SKM-1 treated with dmso at 0.1 percent for 144 hours (cell line): ENCODE results near the gene POLE.

Experiments
- DNase-seq: peaks from one replicate; lab custom pipeline; 2025; ENCODE audit not compliant: unreplicated experiment; lab: John Stamatoyannopoulos, UW

Gene POLE

GRCh38 chr12:132675757-132676432, 11.2 kb downstream of the POLE start:
- DNase-seq = no peak

GRCh38 chr12:132674561-132674960, 12.6 kb downstream of the POLE start:
- no peak for DNase-seq

GRCh38 chr12:132673288-132674179, 13.6 kb downstream of the POLE start:
- DNase-seq = no peak

GRCh38 chr12:132672678-132673077, 14.5 kb downstream of the POLE start:
- no peak for DNase-seq

- DNase-seq = no peak
Measured at GRCh38 chr12:132672116-132672515, 15.0 kb downstream of the POLE start.

- no peak for DNase-seq
Measured at GRCh38 chr12:132669166-132669879, 17.8 kb downstream of the POLE start.

- no peak for DNase-seq
Measured at GRCh38 chr12:132668191-132669088, 18.7 kb downstream of the POLE start.

GRCh38 chr12:132665794-132666193, 21.3 kb downstream of the POLE start:
- no peak for DNase-seq

GRCh38 chr12:132665149-132665491, 22.0 kb downstream of the POLE start:
- no peak for DNase-seq

GRCh38 chr12:132664206-132665148, 22.7 kb downstream of the POLE start:
- no peak for DNase-seq

- DNase-seq = no peak
Measured at GRCh38 chr12:132662901-132663755, 24.0 kb downstream of the POLE start.

- no peak for DNase-seq
Measured at GRCh38 chr12:132661972-132662371, 25.2 kb downstream of the POLE start.

- no peak for DNase-seq
Measured at GRCh38 chr12:132660996-132661395, 26.1 kb downstream of the POLE start.

GRCh38 chr12:132660052-132660451, 27.1 kb downstream of the POLE start:
- no peak for DNase-seq

- DNase-seq = no peak
Measured at GRCh38 chr12:132659146-132659545, 28.0 kb downstream of the POLE start.

- no peak for DNase-seq
Measured at GRCh38 chr12:132658149-132658894, 28.8 kb downstream of the POLE start.

- no peak for DNase-seq
Measured at GRCh38 chr12:132657004-132657727, 30.0 kb downstream of the POLE start.
